ENCODE data around the gene FMNL1. TPM values are rescaled to one million over a fixed set of nuclear protein-coding genes. Genes with fewer than 3 reads are reported as not detected.
A peak's percentile ranks its signal among the peaks of the same experiment; 100 is the strongest.
"Not testable (repeated sequence)": the region's sequence is repeated elsewhere in the genome, so short reads cannot be mapped to it uniquely, and the experiment has no call there.

FMNL1 gene
- polyA plus RNA-seq, 2 of the 4 experiments (the other 2 are of a cell fraction): 8.6 to 43.9 TPM

- FAIRE-seq; H3K4me3 ChIP-seq; DNase-seq (ENCODE audit: low read depth in 1 of 2, low spot score in 1 of 2); H3K9me3 ChIP-seq; ATAC-seq: not testable (repeated sequence)
- TF ChIP-seq EP300 (IDR thresholded peaks at IDR 0.05) (0 out of 5 replicates have a peak, but pooled peaks of 1 of the 2 experiments have one; percentile 27), JUN (IDR thresholded peaks at IDR 0.05) (peak in 1 of 2 experiments; percentile 23; a peak in 1 of 5 replicates), CEBPB (IDR thresholded peaks at IDR 0.05) (peak; percentile 64 to 76)
- Histone ChIP-seq H3K4me1 (peaks cover 27% of the 10 kb centered on the region), H3K27ac (peak overlapping the region; percentile 14 to 60; a peak in 3 of 6 replicates), H3K4me2 (peak overlapping the region; percentile 9; the same call in 1 of the 3 replicates)
- POLR2A ChIA-PET: interaction anchor here (1.2 to 10.7 kb wide), 2 partner anchors 52 to 66 kb away, joined by 5 to 352 read pairs; partner anchors contain the start of genes ACBD4 and HEXIM1
- CTCF ChIA-PET: interaction anchor here (0.6 to 52.3 kb wide), 8 partner anchors 16 to 309 kb away, joined by 3 to 2147 read pairs (median 12); partner anchors contain the start of genes ACBD4, FMNL1, HEXIM1 and HEXIM2
- WGBS (ENCODE audit: missing lambda C conversion rate): 78% methylated on average over 6 of the region's 6 CpGs
These were observed 19.8 kb upstream of the FMNL1 start for GRCh38 chr17:45201880-45202279.

GRCh38 chr17:45218895-45219661 is 2.6 kb upstream of the FMNL1 start:
- FAIRE-seq (peak; percentile 99), DNase-seq (ENCODE audit: low read depth in 1 of 2, low spot score in 1 of 2) (peak; percentile 85 to 87), ATAC-seq (peak; percentile 61 to 82)
- peak overlapping the region; percentile 92 for H3K4me2 ChIP-seq
- peaks cover 37% of the 10 kb centered on the region for H3K4me1 ChIP-seq
- peak overlapping the region; percentile 97 for H3K27ac ChIP-seq
- no peak overlapping the region for H3K4me3 ChIP-seq
- TF ChIP-seq BHLHE40 (IDR thresholded peaks at IDR 0.05; ENCODE audit: low read depth, low read length) (no peak), RNF2 (IDR thresholded peaks at IDR 0.05; ENCODE audit: borderline replicate concordance, low read depth) (no peak), JUN (IDR thresholded peaks at IDR 0.05) (peak; percentile 13 to 22; a peak in 1 of 5 replicates), RAD21 (conservative IDR thresholded peaks at IDR 0.05 in 1 of 2, IDR thresholded peaks at IDR 0.05 in 1 of 2) (peak; percentile 99 to 100), PBX3 (IDR thresholded peaks at IDR 0.05) (no peak), ESRRA (IDR thresholded peaks at IDR 0.05; ENCODE audit: borderline replicate concordance, low read length) (no peak), HES2 (IDR thresholded peaks at IDR 0.05) (no peak), MAZ (IDR thresholded peaks at IDR 0.05; ENCODE audit: borderline replicate concordance, low read depth, low read length) (no peak), TFCP2L1 (CRISPR knock-in tag; IDR thresholded peaks at IDR 0.05) (no peak), HDAC2 (IDR thresholded peaks at IDR 0.05) (no peak), MYC (IDR thresholded peaks at IDR 0.05; ENCODE audit: borderline replicate concordance, low read length) (0 out of 2 replicates have a peak, but pooled peaks have one; percentile 38), PHF8 (IDR thresholded peaks at IDR 0.05; ENCODE audit: borderline replicate concordance, low read depth) (no peak), REST (IDR thresholded peaks at IDR 0.05) (no peak), ZC3H11A (IDR thresholded peaks at IDR 0.05) (no peak), ZNF302 (CRISPR knock-in tag; IDR thresholded peaks at IDR 0.05) (no peak), MAX (IDR thresholded peaks at IDR 0.05) (peak; percentile 46), SMC3 (IDR thresholded peaks at IDR 0.05) (peak; percentile 97)
- TF ChIP-seq, protein P1, sequence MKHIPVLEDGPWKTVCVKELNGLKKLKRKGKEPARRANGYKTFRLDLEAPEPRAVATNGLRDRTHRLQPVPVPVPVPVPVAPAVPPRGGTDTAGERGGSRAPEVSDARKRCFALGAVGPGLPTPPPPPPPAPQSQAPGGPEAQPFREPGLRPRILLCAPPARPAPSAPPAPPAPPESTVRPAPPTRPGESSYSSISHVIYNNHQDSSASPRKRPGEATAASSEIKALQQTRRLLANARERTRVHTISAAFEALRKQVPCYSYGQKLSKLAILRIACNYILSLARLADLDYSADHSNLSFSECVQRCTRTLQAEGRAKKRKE (CRISPR knock-in tag; IDR thresholded peaks at IDR 0.05; ENCODE audit: low read depth): no peak
- TF ChIP-seq, protein P2, sequence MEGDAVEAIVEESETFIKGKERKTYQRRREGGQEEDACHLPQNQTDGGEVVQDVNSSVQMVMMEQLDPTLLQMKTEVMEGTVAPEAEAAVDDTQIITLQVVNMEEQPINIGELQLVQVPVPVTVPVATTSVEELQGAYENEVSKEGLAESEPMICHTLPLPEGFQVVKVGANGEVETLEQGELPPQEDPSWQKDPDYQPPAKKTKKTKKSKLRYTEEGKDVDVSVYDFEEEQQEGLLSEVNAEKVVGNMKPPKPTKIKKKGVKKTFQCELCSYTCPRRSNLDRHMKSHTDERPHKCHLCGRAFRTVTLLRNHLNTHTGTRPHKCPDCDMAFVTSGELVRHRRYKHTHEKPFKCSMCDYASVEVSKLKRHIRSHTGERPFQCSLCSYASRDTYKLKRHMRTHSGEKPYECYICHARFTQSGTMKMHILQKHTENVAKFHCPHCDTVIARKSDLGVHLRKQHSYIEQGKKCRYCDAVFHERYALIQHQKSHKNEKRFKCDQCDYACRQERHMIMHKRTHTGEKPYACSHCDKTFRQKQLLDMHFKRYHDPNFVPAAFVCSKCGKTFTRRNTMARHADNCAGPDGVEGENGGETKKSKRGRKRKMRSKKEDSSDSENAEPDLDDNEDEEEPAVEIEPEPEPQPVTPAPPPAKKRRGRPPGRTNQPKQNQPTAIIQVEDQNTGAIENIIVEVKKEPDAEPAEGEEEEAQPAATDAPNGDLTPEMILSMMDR (IDR thresholded peaks at IDR 0.05): peak; percentile 99
- TF ChIP-seq, protein P3, sequence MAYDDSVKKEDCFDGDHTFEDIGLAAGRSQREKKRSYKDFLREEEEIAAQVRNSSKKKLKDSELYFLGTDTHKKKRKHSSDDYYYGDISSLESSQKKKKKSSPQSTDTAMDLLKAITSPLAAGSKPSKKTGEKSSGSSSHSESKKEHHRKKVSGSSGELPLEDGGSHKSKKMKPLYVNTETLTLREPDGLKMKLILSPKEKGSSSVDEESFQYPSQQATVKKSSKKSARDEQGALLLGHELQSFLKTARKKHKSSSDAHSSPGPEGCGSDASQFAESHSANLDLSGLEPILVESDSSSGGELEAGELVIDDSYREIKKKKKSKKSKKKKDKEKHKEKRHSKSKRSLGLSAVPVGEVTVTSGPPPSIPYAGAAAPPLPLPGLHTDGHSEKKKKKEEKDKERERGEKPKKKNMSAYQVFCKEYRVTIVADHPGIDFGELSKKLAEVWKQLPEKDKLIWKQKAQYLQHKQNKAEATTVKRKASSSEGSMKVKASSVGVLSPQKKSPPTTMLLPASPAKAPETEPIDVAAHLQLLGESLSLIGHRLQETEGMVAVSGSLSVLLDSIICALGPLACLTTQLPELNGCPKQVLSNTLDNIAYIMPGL (CRISPR knock-in tag; IDR thresholded peaks at IDR 0.05; ENCODE audit: borderline replicate concordance): no peak
- CTCF ChIA-PET: interaction anchor here (0.7 to 52.3 kb wide), 56 partner anchors 8 to 674 kb away, joined by 3 to 2147 read pairs (median 6); partner anchors contain the start of genes ACBD4, HEXIM1, HEXIM2 and MAP3K14
- no peaks in the 10 kb centered on the region for H3K9me3 ChIP-seq
- POLR2A ChIA-PET: interaction anchor here (0.6 to 1.8 kb wide), 10 partner anchors 10 to 168 kb away, joined by 3 to 20 read pairs (median 4); partner anchors contain the start of genes ACBD4 and HEXIM1
- 15% methylated on average over 12 of the region's 12 CpGs for WGBS (ENCODE audit: missing lambda C conversion rate)
